ENCODE results near the gene AVPR1B.
A peak's percentile ranks its signal among the peaks of the same experiment; 100 is the strongest.

AVPR1B gene

DNA sequence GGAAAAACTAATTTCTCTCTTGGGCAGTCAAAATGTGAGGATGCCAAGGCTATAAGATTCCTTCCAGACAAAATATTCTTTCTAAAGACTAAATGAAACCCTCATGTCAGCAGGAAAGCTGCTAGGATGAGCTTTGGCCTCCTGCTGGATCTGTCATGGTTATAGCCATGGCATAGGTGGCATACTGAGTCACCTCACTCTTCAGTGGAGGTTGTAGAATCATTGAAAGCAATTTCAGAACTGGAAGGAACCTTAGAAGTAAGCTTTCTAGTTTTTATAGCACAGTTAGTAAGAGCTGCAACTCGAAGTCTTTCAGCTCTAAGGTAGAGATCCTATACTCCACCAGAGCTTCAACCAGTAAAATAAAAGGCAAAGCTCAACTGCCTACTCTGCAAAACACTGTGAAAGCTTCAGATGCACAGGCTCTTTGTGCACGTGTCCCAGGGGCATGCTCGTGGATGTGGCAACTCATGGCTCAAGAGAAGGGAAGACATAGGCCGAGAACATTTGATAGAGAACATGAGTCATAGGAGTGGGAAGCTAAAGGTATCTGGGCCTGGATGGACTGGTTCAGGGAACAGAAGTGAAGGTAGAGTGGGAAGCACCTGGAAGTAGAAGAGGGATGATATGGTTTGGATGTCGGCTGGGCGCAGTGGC is 5.8 kb downstream of the AVPR1B start:
- DNase-seq, result no peak

- DNase-seq, result no peak
These were observed 6.4 kb downstream of the AVPR1B start for GRCh38 chr1:206110820-206111219.

- no peak for DNase-seq
These were observed 7.0 kb downstream of the AVPR1B start for GRCh38 chr1:206110161-206110560.

GRCh38 chr1:206109718-206110117 is 7.5 kb downstream of the AVPR1B start:
- DNase-seq, result no peak

GRCh38 chr1:206108635-206109034 is 8.6 kb downstream of the AVPR1B start:
- DNase-seq, result no peak

- DNase-seq, result no peak
These were observed 10.0 kb downstream of the AVPR1B start for GRCh38 chr1:206107168-206107544.

- DNase-seq, result peak; percentile 56
These were observed 10.6 kb downstream of the AVPR1B start for GRCh38 chr1:206106328-206107167.

GRCh38 chr1:206105464-206105995 is 11.7 kb downstream of the AVPR1B start:
- no peak for DNase-seq

GRCh38 chr1:206103979-206104378 is 13.2 kb downstream of the AVPR1B start:
- no peak for DNase-seq

DNA sequence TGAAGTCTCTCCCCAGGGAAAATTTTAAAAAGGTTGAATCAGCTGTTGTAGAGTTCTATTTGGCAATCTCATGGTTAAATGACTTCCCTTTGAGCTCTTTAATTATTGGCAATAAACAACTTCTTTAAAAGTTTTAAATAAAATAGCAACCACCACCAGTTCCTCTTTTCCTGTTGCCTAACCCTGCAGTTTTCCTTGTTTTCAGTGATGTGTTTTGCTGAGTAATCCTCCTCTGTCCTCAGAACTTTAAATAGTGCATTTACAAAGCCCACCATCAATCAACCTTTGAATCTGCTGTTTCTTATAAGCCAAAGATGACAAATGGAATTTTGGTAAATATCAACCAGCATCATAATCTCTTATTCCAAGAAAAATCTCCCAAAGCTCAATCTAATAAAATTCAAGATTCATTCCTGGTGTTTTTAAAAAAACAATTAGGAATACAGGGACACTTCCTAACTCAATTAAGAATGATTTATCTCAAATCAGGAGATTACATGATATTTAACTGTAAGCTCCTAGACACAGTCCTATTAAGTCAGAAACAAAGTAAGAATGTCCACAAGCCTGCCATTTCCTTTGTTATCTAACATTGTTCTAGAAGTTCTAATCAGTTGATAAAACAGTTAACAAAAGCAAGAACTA is 14.8 kb downstream of the AVPR1B start:
- DNase-seq, result no peak

- no peak for DNase-seq
These were observed 15.7 kb downstream of the AVPR1B start for GRCh38 chr1:206101351-206102045.

- DNase-seq, result no peak
These were observed 16.9 kb downstream of the AVPR1B start for GRCh38 chr1:206100226-206100815.

GRCh38 chr1:206098242-206098919 is 18.8 kb downstream of the AVPR1B start:
- no peak for DNase-seq

GRCh38 chr1:206097381-206097780 is 19.8 kb downstream of the AVPR1B start:
- no peak for DNase-seq

DNA sequence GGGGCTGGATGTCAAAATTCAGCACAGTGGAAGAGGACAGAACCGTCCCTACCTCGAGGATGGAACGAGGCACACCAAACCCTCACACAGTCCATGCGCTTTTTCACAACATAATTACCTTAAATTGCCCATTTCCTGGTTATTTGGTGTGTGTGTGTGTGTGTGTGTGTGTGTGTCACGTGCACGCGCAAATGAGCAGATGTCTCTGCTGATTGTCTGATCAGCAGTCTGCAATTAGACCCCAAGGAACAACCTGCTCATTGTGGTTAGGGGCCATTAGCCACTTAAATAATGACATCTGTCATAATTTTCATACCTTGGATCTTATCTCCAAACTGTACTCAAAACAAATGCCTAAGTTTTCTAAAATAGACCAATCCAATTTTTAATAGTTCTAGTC is 23.2 kb downstream of the AVPR1B start:
- no peak for DNase-seq

DNA sequence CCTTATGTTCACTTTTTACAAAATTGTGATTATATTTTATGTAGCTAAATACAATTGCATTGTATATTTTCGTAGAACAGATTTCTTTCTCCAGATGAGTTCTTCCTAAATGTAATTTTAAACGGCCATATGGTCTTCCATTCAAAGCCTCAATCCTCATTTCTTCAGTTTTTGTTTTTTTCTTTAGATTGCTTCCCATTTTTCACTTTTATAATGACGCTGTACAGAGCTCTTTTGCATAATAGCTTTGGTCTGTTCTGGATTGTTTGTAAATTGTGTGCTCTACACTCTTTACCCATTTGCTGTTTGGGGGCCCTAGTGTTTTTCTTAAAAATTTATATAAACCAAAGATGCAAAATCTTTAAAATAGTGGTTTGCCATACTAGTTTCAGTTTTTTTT is 27.8 kb downstream of the AVPR1B start:
- no peak for DNase-seq

- no peak for DNase-seq
These were observed 30.1 kb downstream of the AVPR1B start for GRCh38 chr1:206087091-206087490.

DNA sequence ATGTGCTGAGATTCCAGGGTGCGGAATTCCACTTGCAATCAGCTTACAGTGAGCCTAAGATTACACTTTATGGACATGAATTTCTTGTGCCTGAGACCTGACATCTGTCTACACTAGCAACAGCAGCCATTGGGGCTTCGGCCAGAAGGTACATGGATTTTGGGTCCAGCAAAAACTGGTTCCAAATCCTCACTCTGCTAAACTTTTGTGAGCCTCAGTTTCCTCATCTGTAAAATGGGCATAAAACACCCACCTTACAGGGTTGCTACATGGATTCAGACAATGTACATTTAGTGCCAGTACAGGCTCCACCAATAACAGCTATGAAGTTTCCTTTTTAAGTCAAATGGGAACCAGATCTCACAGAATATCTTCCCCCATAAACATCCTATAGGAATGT is 33.4 kb downstream of the AVPR1B start:
- no peak for DNase-seq

- no peak for DNase-seq
These were observed 34.1 kb downstream of the AVPR1B start for GRCh38 chr1:206082831-206083695.

DNA sequence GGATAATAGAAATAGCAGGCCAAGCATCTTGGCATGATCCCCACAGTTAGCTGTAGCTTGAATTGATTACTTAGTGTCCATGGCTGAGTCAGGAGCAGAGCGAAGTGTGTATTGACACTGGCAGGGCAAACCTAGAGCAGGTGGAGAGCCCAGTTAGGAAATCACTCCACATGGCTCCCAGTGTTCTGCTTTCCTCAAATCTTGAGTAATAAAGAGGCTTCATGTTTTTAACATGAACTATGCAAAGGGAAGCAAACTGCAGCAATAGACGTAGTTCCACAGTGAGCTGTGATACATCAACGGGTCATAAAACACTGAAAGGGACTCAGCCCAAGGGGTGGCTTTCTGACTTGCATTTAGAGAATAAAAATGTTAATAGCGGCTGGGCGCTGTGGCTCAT is 35.3 kb downstream of the AVPR1B start:
- no peak for DNase-seq

All from NCI-H2107 (cell line).